ENCODE data around the gene APOBR. TPM values are rescaled to one million over a fixed set of nuclear protein-coding genes. Genes with fewer than 3 reads are reported as not detected.
"Not testable (repeated sequence)": the region's sequence is repeated elsewhere in the genome, so short reads cannot be mapped to it uniquely, and the experiment has no call there.

APOBR gene
- total RNA-seq, 1 experiment from 2014 or later = 0.05 TPM

GRCh38 chr16:28482026-28482425 lies 12.4 kb upstream of the APOBR start:
- Histone ChIP-seq H3K4me1 (ENCODE audit: control insufficient read depth in 1 of 2, insufficient read depth in 2 of 2, low read length in 2 of 2) (no peaks in the 10 kb centered on the region), H4K20me1 (ENCODE audit: insufficient read depth) (no peaks in the 10 kb centered on the region), H2AFZ (ENCODE audit: low read depth, low read length, poor library complexity, severe bottlenecking) (no peak overlapping the region), H3K9me3 (ENCODE audit: control insufficient read depth in 1 of 2, insufficient read depth in 1 of 2, low read depth in 1 of 2, low read length in 2 of 2) (no peaks in the 10 kb centered on the region), H3K4me2 (ENCODE audit: low read length) (no peak overlapping the region), H3K9ac (ENCODE audit: low read length) (no peak overlapping the region), H3K27me3 (ENCODE audit: insufficient read depth, low read length) (no peaks in the 10 kb centered on the region), H3K27ac (ENCODE audit: low read depth, low read length) (no peak overlapping the region), H3K36me3 (ENCODE audit: control insufficient read depth in 1 of 2, insufficient read depth in 2 of 2, low read length in 2 of 2) (peaks cover 0 to 4% of the 10 kb centered on the region in 2 experiments; a peak in 1 of 4 replicates), H3K9me2 (ENCODE audit: insufficient read depth) (no peaks in the 10 kb centered on the region), H3K4me3 (replicated peaks in 1 of 2; ENCODE audit: low read depth in 1 of 2, low read length in 2 of 2) (no peak overlapping the region), H3K79me2 (ENCODE audit: insufficient read depth, low read length) (no peaks in the 10 kb centered on the region)
- POLR2A ChIA-PET = no interaction called here
- intact Hi-C loops (cut with micrococcal nuclease) = no loop called here
- no peak for ATAC-seq
- DNase-seq (ENCODE audit: low read depth, low spot score) = no peak
- TF ChIP-seq POLR2AphosphoS5 (IDR thresholded peaks at IDR 0.05; ENCODE audit: low read depth, low read length) (no peak), ZNF274 (IDR thresholded peaks at IDR 0.05; ENCODE audit: low read depth, low read length) (no peak), SRF (IDR thresholded peaks at IDR 0.05; ENCODE audit: low read depth) (no peak), SIN3A (IDR thresholded peaks at IDR 0.05; ENCODE audit: low read depth) (no peak), EZH2phosphoT487 (IDR thresholded peaks at IDR 0.05; ENCODE audit: borderline replicate concordance) (no peak), POLR2A (IDR thresholded peaks at IDR 0.05; ENCODE audit: borderline replicate concordance, extremely low read depth, insufficient read depth, insufficient read length) (no peak), RAD21 (IDR thresholded peaks at IDR 0.05; ENCODE audit: low read depth) (no peak), CTCF (IDR thresholded peaks at IDR 0.05 in 2 of 3, conservative IDR thresholded peaks at IDR 0.05 in 1 of 3; ENCODE audit: borderline replicate concordance in 1 of 3, insufficient read depth in 1 of 3, low read depth in 2 of 3, low read length in 2 of 3) (no peak), YY1 (IDR thresholded peaks at IDR 0.05; ENCODE audit: extremely low read depth, insufficient replicate concordance, low read depth, low read length) (no peak), FOSL1 (IDR thresholded peaks at IDR 0.05; ENCODE audit: low read depth) (no peak), EGR1 (IDR thresholded peaks at IDR 0.05; ENCODE audit: low read depth) (no peak), MAX (IDR thresholded peaks at IDR 0.05) (no peak), ZBTB33 (IDR thresholded peaks at IDR 0.05; ENCODE audit: extremely low read depth, insufficient replicate concordance, low read length) (no peak), REST (IDR thresholded peaks at IDR 0.05; ENCODE audit: low read depth) (no peak), CEBPB (IDR thresholded peaks at IDR 0.05; ENCODE audit: low read depth) (no peak)
- BruUV-seq (replicated peaks) = no TSS peak
- RAD21 ChIA-PET (ENCODE audit: low non-redundant PET in 1 of 2, low total read pairs in 2 of 2, uncharacterized antibody in 2 of 2, unreplicated experiment in 2 of 2) = no interaction called here
- CTCF ChIA-PET = no interaction called here

- H3K27me3 ChIP-seq (ENCODE audit: insufficient read depth, low read length); DNase-seq (ENCODE audit: low read depth, low spot score); RAD21 ChIA-PET (ENCODE audit: low non-redundant PET in 1 of 2, low total read pairs in 2 of 2, uncharacterized antibody in 2 of 2, unreplicated experiment in 2 of 2); H2AFZ ChIP-seq (ENCODE audit: low read depth, low read length, poor library complexity, severe bottlenecking); H3K9me3 ChIP-seq (ENCODE audit: control insufficient read depth in 1 of 2, insufficient read depth in 1 of 2, low read depth in 1 of 2, low read length in 2 of 2); intact Hi-C loops (cut with micrococcal nuclease); H3K9me2 ChIP-seq (ENCODE audit: insufficient read depth); H3K27ac ChIP-seq (ENCODE audit: low read depth, low read length); H3K4me1 ChIP-seq (ENCODE audit: control insufficient read depth in 1 of 2, insufficient read depth in 2 of 2, low read length in 2 of 2); BruUV-seq (replicated peaks); CTCF ChIA-PET; ATAC-seq; H3K4me3 ChIP-seq (replicated peaks in 1 of 2; ENCODE audit: low read depth in 1 of 2, low read length in 2 of 2); H3K9ac ChIP-seq (ENCODE audit: low read length); H3K4me2 ChIP-seq (ENCODE audit: low read length); H3K36me3 ChIP-seq (ENCODE audit: control insufficient read depth in 1 of 2, insufficient read depth in 2 of 2, low read length in 2 of 2); POLR2A ChIA-PET; H4K20me1 ChIP-seq (ENCODE audit: insufficient read depth); H3K79me2 ChIP-seq (ENCODE audit: insufficient read depth, low read length): not testable (repeated sequence)
Measured at GRCh38 chr16:28483361-28483760, 11.1 kb upstream of the APOBR start.
